T-helper 22 cell (primary cell): ENCODE measurements around the gene MIEF1.

ENCODE experiments used
- DNase-seq: peaks from one replicate; pipeline ENCODE4 v3.0.0-alpha.2; 2020; ENCODE audit warnings: low read depth

The MIEF1 gene

GRCh38 chr22:39502109-39502788 lies at the start of gene MIEF1:
TSS of gene MIEF1 (plus strand) at chr22:39502290. CDS start at chr22:39511295, 9,005 bp downstream.
- peak; percentile 80 for DNase-seq

GRCh38 chr22:39452740-39453040 lies 49.4 kb upstream of the MIEF1 start:
- DNase-seq, result no peak

- DNase-seq, result no peak
Measured at GRCh38 chr22:39453765-39454378, 48.2 kb upstream of the MIEF1 start.

- DNase-seq, result no peak
Measured at GRCh38 chr22:39454385-39454871, 47.7 kb upstream of the MIEF1 start.

GRCh38 chr22:39456522-39457197 lies 45.4 kb upstream of the MIEF1 start, which contains the start of gene MGAT3:
TSS of gene MGAT3 (plus strand) at chr22:39457012. CDS start at chr22:39487348, 30,336 bp downstream.
- no peak for DNase-seq

GRCh38 chr22:39457198-39457555 lies 44.9 kb upstream of the MIEF1 start:
- DNase-seq, result no peak

GRCh38 chr22:39457556-39458443 lies 44.3 kb upstream of the MIEF1 start:
- DNase-seq, result no peak

- DNase-seq, result no peak
Measured at GRCh38 chr22:39458444-39459083, 43.5 kb upstream of the MIEF1 start.

GRCh38 chr22:39459681-39460080 lies 42.4 kb upstream of the MIEF1 start:
- DNase-seq, result no peak

GRCh38 chr22:39462443-39463221 lies 39.5 kb upstream of the MIEF1 start:
- no peak for DNase-seq

GRCh38 chr22:39463277-39463676 lies 38.8 kb upstream of the MIEF1 start:
- DNase-seq, result no peak

GRCh38 chr22:39463931-39464390 lies 38.1 kb upstream of the MIEF1 start:
- no peak for DNase-seq

- no peak for DNase-seq
Measured at GRCh38 chr22:39466228-39467006, 35.7 kb upstream of the MIEF1 start.

GRCh38 chr22:39467390-39467895 lies 34.6 kb upstream of the MIEF1 start:
- no peak for DNase-seq

GRCh38 chr22:39468487-39469325 lies 33.4 kb upstream of the MIEF1 start:
- DNase-seq, result no peak

GRCh38 chr22:39469326-39469680 lies 32.8 kb upstream of the MIEF1 start:
- DNase-seq, result no peak

- DNase-seq, result no peak
Measured at GRCh38 chr22:39469681-39470450, 32.2 kb upstream of the MIEF1 start.
